Left forelimb (tissue), 1 donor: Measurements from ENCODE around the gene CRHR2.
"Not testable (repeated sequence)": the region's sequence is repeated elsewhere in the genome, so short reads cannot be mapped to it uniquely, and the experiment has no call there.

Experiments used
- DNase-seq: peaks from one replicate; pipeline ENCODE4 v3.0.0-alpha.2; 2018; ENCODE audit warnings: low spot score

The CRHR2 gene

DNA sequence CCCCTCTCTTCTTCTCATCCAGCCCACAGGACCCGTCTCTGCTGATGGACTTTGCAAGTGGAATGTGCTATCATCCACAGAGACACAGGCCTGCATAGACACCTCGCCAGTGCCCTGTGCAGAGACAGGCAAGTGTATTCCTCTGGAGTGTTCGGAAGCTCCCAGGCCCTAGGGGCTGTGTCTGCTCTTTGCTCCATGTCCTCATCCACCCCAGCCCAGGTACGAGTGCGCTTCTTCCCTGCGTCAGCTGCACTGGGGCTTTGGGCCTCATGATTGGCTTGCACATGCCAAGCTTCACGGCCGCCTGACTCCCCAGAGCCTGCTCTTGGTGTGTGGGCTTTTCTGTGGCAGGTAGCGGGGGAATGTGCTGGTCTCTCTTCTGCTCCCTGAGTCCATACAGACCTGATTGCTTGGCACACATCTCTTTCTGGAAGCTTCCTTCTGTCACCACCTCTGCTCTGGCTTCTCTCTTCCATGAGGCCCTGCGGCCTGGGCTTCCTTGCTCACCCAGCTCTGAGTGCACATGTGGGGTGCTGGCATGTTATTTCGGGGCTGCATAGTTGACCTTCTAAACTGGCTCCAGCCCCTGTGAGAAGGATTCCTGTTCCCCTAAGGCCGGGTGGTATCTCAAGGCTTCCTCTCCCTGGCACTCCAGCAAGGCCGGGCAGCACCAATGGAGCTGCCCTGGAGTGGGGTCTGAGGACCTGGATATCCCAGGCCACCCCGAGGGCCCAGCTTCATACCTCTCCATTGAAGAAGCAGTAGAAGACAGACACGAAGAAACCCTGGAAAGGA, 27.8 kb downstream of the CRHR2 start:
- DNase-seq, result no peak

DNA sequence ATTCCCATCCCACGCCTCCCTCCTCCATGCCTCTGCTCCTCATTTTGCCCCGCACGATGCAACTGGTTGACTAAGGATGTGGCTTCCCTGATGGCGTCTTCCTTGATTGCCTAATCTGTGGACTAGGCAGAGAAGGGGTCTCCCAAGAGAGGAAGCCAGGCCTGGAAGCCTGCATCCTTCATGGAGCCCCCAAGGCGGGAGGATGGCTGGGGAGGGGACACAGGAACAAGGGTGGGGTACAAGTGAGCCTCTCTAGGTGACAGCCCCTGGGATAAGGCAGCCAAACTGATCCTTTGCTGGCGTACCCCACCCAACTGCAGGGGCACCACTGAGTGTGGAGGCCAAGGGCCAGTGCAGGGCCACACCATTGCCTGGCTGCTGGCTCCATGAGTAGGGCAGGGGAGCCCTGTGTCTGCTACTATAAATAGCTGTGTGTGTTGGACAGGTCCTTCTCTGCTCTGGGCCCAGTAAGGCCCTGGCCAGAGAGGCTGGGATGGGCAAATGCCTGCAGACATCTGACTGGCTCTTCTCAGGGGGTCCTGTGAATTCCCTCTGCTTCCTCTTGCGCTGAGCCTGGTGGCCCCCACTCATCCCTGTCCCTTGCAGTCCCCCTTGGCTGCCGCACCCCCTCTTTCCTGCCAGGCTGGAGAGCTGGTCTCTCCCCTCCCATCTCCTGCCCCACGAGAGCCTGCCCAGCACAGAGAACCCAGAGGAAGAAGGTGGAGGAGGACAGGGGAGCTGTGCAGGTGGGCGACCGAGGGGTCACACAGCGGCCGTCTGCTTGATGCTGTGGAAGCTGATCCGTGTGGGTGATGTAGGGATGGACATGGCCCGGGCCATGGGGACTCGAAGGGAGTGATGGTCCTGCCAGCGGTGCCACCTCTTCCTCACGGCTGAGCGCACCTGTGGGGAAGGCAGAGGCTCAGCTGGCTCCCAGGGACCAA, 29.3 kb downstream of the CRHR2 start:
- DNase-seq, result peak; percentile 54

DNA sequence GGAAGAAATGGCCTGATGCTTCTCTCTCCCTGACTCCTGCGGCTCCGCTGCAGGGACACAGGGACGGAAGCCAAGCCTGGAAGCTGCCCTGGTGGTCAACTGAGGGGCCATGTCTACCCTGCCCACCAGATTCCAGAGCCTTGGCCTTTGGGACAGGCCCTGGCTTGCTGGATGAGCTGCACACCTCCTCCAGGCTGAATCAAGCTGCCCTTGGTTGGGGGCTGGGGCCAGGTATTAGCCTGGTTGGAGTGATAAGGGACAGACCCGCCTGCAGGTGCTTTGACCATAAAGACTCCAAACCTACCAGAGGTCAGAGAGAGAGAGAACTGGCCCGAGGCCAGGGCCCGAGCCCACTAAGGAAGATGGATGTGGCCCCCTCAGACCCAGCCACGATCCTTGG, 30.1 kb downstream of the CRHR2 start:
- peak; percentile 59 for DNase-seq

DNA sequence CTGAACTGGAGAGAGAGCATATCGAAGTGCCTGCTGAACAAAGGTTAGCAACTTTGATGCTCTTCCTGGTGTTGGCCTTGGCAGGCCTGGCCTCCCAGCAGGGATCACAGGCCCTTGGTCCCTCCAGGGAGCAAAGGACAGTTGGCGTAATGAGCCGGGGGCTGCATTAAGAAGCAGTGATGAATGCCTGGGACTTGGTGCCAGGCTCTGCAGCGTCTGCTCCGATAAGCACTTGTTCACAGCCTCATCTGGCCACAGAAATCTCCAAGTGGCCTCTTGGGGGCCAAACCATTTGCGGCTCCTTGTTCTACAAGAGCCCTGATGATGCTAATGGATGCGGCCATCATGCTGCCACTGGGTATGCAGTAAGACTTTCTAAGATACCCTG, 31.8 kb downstream of the CRHR2 start:
- DNase-seq, result no peak

DNA sequence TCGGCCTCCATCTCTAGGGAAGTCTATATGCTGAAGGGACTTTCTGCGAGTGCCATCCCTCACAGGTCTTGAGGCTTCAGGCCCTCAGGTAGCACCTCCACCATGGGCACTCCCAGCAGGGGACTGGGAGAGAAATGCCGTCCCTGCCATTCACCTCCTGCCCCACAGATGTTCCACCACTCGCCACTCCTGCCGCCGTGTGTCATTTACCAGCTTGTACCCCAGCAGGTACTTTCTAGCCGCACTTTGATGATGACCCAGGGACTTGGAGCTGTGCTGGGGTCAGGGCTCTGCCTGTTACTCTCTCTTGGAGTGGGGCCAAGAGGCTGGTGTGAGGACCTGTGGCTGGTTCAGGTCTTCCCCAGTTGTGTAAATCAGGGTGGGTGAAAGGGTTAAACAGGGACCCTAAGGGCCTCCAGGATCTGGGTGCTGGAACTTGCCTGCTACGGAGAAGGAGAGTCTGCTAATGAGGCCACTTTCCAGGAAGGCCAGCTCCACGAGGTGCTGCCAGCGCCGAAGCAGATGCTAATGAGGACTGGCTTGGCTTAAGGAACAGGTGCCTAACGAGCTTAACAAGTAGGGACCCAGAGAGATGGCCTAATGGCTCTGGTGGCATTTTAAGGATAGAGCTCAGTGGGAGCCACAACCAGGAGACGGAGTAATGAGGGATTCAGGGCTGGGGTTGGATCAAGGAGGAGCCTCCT, 32.4 kb downstream of the CRHR2 start:
- no peak for DNase-seq

DNA sequence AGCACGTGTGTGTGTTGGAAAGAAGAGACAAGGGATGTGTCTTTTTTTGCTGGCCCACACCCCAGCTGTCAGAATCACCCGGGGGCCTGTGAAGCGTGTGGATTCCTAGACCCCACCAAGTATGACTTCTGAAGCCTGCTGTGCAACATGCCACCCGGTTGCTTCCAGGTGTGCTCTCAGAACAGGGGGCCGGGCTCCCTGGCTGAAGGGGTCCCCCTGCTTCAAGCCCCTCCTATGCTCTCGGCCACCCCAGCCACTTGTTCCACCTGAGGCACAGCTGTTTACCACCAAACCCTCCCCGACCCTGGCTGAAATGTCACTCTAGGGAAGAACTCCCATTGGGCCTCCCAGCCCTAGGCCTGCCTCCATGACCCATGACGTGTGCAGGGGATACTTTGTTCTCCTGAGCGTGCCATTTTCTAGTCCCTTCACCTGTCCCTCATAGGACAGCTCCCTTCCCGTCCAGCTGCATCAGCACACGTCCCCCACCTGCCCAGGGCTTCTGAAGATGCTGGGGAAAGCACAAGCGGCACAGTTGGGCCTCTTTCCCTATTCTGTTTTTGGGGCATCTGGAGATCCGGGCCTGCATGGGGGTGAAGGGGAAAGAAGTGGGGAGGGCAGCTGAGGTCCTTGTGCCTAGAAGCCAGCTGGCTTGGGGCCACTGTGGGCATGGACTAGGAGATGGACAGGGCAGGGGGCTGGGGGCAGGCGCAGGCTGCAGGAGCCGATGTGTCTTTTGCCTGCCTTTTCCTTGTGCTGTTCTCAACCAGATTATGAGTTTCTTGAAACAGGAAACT, 33.3 kb downstream of the CRHR2 start:
- DNase-seq, result no peak

DNA sequence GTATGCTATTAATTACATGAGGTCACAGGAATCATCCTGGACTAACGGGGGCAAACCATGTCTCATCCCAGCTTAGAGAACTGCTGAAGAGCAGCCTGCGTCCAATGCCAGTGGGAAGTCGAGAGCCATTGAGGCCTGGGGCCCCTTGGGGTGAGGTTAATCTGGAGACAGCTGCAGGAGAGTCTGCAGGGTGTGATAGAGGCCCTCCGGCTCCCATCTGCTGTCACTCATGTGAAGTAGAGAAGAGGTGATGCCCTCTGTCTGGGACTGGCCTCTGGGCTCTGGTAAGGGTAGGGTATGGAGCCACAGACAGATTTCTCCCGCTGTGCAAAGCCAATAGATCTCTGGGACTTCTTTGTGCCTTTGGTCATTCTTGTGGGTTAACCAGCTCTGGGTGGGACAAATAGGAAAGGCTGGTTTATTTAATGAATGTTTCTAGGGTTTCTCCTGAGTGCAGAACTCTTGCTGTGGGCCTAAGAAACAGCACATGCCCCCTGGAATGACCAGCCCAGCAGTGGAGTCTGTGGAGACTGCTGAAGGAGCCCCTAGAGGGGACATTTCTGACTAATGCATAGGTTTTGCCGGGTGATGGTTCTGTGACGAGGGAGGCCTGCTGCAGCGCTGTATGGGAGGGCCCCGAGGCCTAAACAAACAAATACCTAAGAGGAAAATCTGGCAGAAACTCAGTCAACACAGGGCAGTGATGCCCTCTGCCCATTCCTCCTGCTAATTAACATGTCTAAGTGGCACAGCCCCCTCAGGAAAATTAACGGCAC, 34.5 kb downstream of the CRHR2 start:
- DNase-seq, result no peak

DNA sequence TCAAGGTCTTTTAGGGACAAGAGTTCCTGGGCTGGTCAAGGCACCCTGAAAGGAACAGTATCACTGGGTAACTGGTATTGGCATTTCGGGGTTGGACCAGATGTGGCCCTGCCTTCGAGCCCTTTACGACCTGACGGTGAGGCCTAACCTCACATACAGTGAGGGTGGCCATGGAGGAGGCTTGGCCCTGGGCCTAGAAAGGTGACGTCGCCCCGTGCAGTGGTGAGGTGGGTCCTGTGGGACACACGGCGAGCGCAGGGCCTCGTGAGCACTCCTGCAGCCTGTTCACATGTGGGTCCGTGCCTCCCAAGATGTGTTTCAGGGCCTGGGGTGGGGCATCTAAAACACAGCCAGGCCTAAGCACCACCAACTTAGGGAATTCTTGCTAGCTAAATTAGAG, 36.1 kb downstream of the CRHR2 start:
- no peak for DNase-seq

DNA sequence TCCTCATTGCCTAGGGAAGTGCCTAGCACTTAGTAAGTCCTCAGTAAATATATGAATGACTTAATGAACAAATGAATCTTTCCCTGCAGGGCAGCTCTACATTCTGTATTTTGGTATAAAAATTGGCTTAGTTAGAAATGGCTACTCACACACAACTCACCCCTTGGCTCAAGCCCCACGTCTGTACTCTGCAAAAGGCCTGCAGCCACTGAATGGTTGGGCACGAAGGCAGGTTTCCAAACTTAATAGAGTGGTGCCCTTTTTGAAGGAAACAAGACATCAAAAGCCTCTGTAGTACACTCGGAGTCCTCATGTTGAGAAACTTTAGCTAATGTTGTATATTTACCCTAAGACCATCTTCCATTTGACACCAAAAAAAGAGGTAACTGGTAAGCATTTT, 36.6 kb downstream of the CRHR2 start:
- no peak for DNase-seq

DNA sequence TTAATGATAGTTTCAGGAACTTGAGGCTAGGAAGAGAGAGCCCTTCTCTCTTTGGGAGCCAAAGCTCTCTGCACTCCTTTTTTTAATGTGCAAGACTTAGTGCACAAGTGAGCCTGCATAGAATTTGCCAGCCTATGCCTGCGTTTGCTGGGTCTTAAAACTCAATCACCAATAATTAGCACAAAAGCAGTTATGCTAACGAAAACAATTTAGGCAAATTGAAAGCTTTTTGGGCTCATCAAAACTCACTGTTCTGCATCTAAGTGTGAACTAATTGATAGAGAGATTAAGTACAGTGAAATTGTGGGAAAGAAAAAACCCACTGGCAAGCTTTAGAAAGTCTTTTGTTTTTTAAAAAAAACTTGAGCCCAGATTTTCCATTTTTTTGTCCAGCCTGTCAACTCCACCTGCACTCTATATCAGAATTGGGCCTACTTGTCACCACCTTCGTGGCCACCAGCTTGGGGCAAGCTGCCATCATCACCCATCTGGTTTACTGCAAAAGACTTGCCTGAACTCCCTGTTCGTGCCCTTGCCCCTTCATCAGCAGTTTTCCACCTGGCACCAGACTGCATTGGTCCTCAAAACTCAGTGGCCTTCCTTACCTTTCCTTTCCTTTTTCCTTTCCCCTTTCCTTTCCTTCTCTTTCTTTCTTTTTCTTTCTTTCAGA, 37.8 kb downstream of the CRHR2 start:
- DNase-seq, result no peak

DNA sequence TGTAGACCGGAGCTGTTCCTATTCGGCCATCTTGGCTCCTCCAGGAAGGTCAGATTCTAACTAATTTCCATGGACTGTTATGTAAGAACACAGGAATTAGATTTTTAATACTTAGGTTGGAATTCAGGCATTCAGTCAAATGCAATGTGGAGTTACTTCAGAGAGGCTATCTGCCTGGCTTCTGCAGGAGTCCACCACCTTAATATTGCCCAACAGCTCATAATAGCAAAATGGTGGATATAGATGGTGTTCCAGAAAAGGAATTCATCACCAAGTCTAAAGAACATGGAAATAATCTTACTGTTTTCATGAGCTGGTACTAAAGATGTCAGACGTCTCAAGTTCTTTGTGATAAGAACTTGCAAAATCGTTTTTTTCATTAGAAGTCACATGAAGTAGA, 39.5 kb downstream of the CRHR2 start:
- DNase-seq, result no peak

DNA sequence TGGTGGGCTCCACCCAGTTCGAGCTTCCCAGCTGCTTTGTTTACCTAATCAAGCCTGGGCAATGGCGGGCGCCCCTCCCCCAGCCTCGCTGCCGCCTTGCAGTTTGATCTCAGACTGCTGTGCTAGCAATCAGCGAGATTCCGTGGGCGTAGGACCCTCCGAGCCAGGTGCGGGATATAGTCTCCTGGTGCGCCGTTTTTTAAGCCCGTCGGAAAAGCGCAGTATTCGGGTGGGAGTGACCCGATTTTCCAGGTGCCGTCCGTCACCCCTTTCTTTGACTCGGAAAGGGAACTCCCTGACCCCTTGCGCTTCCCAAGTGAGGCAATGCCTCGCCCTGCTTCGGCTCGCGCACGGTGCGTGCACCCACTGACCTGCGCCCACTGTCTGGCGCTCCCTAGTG, 39.9 kb downstream of the CRHR2 start:
- DNase-seq, result not testable (repeated sequence)

DNA sequence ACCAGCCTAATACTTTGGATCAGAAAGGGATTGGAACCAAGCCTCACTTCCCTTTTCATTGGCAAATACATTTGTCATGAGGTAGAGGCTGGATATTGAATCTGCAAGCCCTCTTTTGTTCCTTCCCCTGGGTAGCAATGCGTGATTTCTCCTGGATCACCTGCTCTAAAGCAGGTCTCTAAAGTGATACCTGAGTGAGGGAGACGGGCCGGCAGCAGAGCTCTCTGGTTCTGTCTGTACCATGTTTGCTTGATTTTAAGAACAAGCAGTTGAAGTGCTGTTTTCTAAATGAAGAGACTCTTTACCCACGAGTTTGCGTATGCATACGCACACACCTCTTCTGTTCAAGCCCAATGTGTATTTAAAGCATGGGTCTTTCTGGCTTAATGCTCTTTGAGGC, 46.5 kb downstream of the CRHR2 start:
- no peak for DNase-seq

DNA sequence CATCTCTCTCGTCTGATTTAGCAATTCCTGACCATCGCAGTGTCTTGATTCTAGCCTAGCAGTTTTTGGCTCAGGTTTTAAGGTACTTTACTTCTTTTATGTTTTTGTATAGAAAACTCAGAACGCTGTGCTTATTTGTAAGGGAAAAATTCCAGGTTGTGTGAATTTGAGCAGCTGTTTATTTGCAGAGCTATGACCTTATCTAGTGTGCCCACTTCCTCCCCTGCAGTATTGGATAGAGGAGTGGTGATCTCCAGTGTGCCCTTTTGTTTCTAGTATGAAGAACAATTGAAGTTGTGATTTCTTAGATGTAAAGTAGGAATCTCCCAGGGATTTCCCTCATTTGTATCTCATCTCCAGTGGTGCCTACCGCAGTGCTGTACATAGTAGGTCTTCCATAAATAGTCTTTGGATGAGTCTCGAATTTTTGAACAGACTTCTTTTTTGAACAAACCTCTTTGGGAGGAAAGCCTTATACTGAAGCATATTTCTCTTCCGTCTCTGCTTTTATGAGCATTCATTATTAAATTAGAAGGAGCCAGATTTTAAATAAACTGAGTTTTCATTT, 47.5 kb downstream of the CRHR2 start:
- no peak for DNase-seq

DNA sequence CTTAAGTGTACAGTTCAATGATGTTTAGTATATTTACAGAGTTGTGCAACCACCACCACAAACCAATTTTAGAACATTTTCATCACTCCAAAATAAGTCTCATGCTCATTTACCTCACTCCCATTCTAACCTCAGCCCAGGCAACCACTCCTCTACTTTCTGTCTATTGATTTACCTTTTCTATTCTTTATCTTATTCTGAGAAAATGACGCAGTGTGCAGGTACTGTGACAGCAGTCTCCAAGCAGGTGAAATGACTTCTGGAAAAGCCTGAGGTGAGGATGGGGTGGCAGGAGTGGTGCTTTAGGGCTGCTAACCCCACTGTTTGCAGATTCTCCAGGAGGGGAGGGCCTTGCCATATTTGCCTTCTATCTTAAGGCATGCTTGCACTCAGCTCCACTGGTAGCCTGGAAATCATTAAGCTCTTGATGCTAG, 48.0 kb downstream of the CRHR2 start:
- DNase-seq, result no peak

DNA sequence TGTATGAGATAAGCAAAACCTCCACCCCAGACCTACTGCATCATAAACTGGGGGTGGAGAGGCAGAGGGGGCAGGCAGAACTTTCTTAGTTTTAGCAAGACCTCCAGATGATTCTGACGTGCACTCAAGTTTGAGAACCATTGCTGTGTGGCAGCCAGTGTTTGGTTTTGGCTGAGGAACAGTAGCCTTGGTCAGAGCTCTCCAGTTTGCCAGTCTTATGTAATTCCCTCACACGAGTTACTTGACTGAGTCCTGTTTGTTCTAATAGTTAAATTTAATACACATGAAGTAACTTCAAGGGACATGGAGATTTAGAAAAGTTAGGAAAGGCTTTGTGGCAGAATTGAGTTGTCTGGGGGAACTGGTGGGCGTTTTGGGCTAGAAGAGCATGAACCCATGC, 49.0 kb downstream of the CRHR2 start:
- no peak for DNase-seq

DNA sequence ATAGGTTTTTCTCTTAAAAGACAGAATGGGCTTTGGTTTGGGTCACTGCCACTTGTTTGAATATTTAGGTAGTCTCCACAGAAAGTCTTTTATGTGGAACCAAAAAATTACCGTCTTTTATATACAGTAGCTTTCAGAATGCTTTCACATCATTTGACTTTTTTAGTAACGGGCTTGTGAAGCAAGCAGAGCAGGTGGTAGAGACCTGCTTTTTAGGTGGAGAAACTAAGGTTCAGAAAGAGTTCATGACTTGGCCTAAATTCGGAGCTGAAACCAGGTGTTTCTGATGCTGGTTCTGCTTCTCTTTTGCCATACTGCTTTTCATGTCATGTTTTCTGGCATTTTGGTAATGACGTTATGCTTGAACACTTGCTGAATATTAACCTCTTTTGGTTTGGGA, 51.3 kb downstream of the CRHR2 start:
- DNase-seq, result no peak

DNA sequence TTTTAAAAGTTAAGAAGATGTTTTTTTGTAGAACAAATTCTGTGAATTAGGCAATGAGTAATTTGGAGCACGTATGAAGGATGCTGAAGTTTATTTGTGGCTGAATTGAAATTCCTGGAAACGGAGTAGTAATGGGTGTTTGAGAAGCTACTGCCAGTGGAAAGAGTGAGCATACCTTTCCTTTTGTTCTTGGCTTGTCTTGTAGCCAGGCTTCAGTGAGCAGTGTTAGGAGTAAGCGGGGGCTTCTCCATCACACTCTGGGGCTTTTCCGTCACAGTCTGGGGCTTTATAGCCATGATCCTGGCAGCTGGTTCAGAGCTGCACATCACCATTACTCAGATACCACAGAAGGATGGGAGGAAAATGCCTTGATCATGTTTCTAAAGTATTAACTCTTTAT, 55.2 kb downstream of the CRHR2 start:
- no peak for DNase-seq

DNA sequence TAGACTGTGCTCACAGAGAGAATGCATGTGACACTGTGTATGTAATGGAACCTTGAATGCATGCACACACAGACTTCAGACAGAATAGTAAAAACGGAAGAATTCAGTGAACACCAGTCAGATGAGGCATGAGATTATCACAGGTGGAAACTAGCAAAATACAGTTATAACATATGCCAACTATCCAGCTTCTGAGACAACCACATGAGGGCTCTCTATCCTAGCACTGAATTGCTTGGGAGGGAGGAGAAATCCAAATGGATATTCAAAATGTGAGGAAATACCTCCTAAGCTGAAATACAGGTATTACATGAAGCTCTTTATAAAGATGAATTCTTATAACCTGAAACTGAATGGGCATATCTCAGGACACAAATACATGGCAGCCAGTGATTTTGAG, 57.0 kb downstream of the CRHR2 start:
- no peak for DNase-seq

DNA sequence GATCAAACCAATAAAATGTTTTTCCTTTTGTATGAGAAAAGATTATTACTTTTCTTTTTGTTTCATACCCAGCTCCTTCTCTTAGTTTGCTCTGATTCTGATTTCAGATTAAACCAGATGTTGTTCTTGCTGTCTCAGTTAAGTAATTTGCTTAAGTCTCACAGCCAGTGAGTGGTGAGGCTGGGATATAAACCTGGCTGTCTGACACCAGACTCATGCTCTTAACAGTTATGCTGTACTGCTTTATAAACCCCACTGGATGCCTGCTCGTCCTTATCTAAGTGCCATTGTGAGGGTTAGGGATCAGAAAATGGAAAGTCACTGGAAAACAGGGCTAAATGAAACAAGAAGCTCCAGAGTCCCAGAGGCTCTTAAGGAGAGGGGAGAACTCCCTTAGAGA, 63.3 kb downstream of the CRHR2 start:
- DNase-seq, result no peak
